ENCODE measurements around the gene RAD50.

GRCh38 chr5:132677682-132678400 lies 121.1 kb downstream of the RAD50 start:
- TF ChIP-seq CTCF (optimal IDR thresholded peaks at IDR 0.05 in 1 of 3, IDR thresholded peaks at IDR 0.05 in 1 of 3, conservative IDR thresholded peaks at IDR 0.05 in 1 of 3; ENCODE audit: extremely low read depth in 1 of 3, insufficient read depth in 2 of 3, low read length in 3 of 3) (no peak), EZH2 (IDR thresholded peaks at IDR 0.05; ENCODE audit: low read length) (no peak)

All from keratinocyte (primary cell).